ENCODE data around the gene MYBBP1A.

Gene MYBBP1A

GRCh38 chr17:4499431-4500190, 55.6 kb downstream of the MYBBP1A start:
- DNase-seq: peak; percentile 43

GRCh38 chr17:4498461-4499397, 56.5 kb downstream of the MYBBP1A start, which contains the start of gene SPNS2:
TSS of gene SPNS2 (plus strand) at chr17:4498881. CDS start at chr17:4499048, 167 bp downstream.
- DNase-seq: peak; percentile 69

GRCh38 chr17:4497101-4497824, 57.9 kb downstream of the MYBBP1A start:
- no peak for DNase-seq

- DNase-seq: peak; percentile 23
Observed at GRCh38 chr17:4492721-4493561, 62.2 kb downstream of the MYBBP1A start.

- no peak for DNase-seq
Observed at GRCh38 chr17:4490637-4491061, 64.5 kb downstream of the MYBBP1A start.

- no peak for DNase-seq
Observed at GRCh38 chr17:4490109-4490591, 65.0 kb downstream of the MYBBP1A start.

- no peak for DNase-seq
Observed at GRCh38 chr17:4488989-4489595, 66.1 kb downstream of the MYBBP1A start.

Data from CD4-positive, alpha-beta T cell treated with Interleukin-17A for 1 hour (primary cell).